Measurements from ENCODE around the gene CLEC3B. TPM values are rescaled to one million over a fixed set of nuclear protein-coding genes. Genes with fewer than 3 reads are reported as not detected.

Gene CLEC3B
- total and polyA plus RNA-seq, 2 donors (not counting 3 experiments of a cell fraction or from before 2014, with no cell fraction given), result 1.8 TPM; not detected in 1

- dilution Hi-C loops (cut with MboI; ENCODE audit: extremely low pct_ligation_motif_present, low sequenced_read_pairs), result loop anchor here (25.0 kb wide), 1 partner anchor 481 kb away; no protein-coding TSS in a partner anchor
- FAIRE-seq, result no peak
- POLR2A ChIA-PET, result no interaction called here
These were observed 5.4 kb downstream of the CLEC3B start for GRCh38 chr3:45031531-45031930.

More at GRCh38 chr3:45031531-45031930, 5.4 kb downstream of the CLEC3B start:
- Histone ChIP-seq H2AFZ (ENCODE audit: low read depth, low read length) (no peak overlapping the region), H3K4me2 (ENCODE audit: insufficient read depth, low read length) (no peak overlapping the region), H3K36me3 (ENCODE audit: control insufficient read depth in 2 of 2, extremely low read depth in 1 of 2, insufficient read depth in 2 of 2, low read length in 2 of 2) (no peaks in the 10 kb centered on the region), H3K79me2 (ENCODE audit: control insufficient read depth, insufficient read depth, low read length) (no peaks in the 10 kb centered on the region), H3K4me1 (ENCODE audit: control insufficient read depth, extremely low read depth, insufficient read depth, low read length) (no peaks in the 10 kb centered on the region), H4K20me1 (replicated peaks; ENCODE audit: control insufficient read depth, extremely low read depth, insufficient read depth, low read length) (no peaks in the 10 kb centered on the region), H3K27ac (ENCODE audit: insufficient read depth, low read depth, low read length) (no peak overlapping the region), H3K9me1 (replicated peaks; ENCODE audit: control insufficient read depth, extremely low read depth, insufficient read depth, low read length) (no peaks in the 10 kb centered on the region), H3K9me3 (replicated peaks; ENCODE audit: control insufficient read depth, insufficient read depth, low read length) (no peaks in the 10 kb centered on the region), H3K4me3 (replicated peaks in 1 of 3; ENCODE audit: insufficient read depth in 1 of 3, low read depth in 1 of 3, low read length in 3 of 3) (no peak overlapping the region), H3K27me3 (ENCODE audit: control insufficient read depth in 2 of 2, insufficient read depth in 2 of 2, low read length in 2 of 2) (no peaks in the 10 kb centered on the region), H3K9ac (replicated peaks; ENCODE audit: extremely low read depth, insufficient read depth, low read length) (no peak overlapping the region)
- BruUV-seq (replicated peaks), result no TSS peak
- TF ChIP-seq POLR2A (IDR thresholded peaks at IDR 0.05; ENCODE audit: low read depth, low read length), result no peak
- no peak for TF ChIP-seq MAX (IDR thresholded peaks at IDR 0.05; ENCODE audit: insufficient read depth, insufficient read length)
- TF ChIP-seq POLR2AphosphoS5 (IDR thresholded peaks at IDR 0.05; ENCODE audit: insufficient read depth, low read depth, low read length), result no peak
- no peak for TF ChIP-seq EZH2 (IDR thresholded peaks at IDR 0.05; ENCODE audit: borderline replicate concordance, low read depth, low read length, severe bottlenecking)
- no peak for TF ChIP-seq CTCF (IDR thresholded peaks at IDR 0.05; ENCODE audit: extremely low read depth in 1 of 2, insufficient read depth in 1 of 2, low read depth in 1 of 2, low read length in 2 of 2)
- no peak for TF ChIP-seq FOS (IDR thresholded peaks at IDR 0.05; ENCODE audit: borderline replicate concordance, insufficient read depth, low read length)
- no peak for TF ChIP-seq GATA2 (IDR thresholded peaks at IDR 0.05; ENCODE audit: insufficient read depth, insufficient read length, low read depth, low read length)
- TF ChIP-seq MYC (IDR thresholded peaks at IDR 0.05; ENCODE audit: low read depth, low read length), result no peak
- no peak for TF ChIP-seq JUN (IDR thresholded peaks at IDR 0.05; ENCODE audit: borderline replicate concordance, insufficient read depth, insufficient read length, low read depth)
- no peak for DNase-seq (ENCODE audit: low read depth, low spot score)
- intact Hi-C loops (cut with micrococcal nuclease), result no loop called here
- CTCF ChIA-PET, result interaction anchor here (1.0 to 1.9 kb wide), 2 partner anchors 9 to 179 kb away, joined by 3 to 8 read pairs; no protein-coding TSS in a partner anchor
